KG1 (cell line): ENCODE data around the gene PDE3A.
"Not testable (repeated sequence)": the region's sequence is repeated elsewhere in the genome, so short reads cannot be mapped to it uniquely, and the experiment has no call there.

Experiments
- DNase-seq: peaks from one replicate; lab custom pipeline; 2025; lab: John Stamatoyannopoulos, UW

The PDE3A gene

GRCh38 chr12:20604408-20605067 lies 236.2 kb downstream of the PDE3A start:
- DNase-seq = no peak

- DNase-seq = not testable (repeated sequence)
These were observed 246.7 kb downstream of the PDE3A start for GRCh38 chr12:20615020-20615419.

- DNase-seq = no peak
These were observed 247.8 kb downstream of the PDE3A start for GRCh38 chr12:20616093-20616492.

- DNase-seq = no peak
These were observed 251.9 kb downstream of the PDE3A start for GRCh38 chr12:20620261-20620660.

- no peak for DNase-seq
These were observed 256.4 kb downstream of the PDE3A start for GRCh38 chr12:20624718-20625117.

- no peak for DNase-seq
These were observed 257.2 kb downstream of the PDE3A start for GRCh38 chr12:20625531-20625930.

GRCh38 chr12:20627001-20627588 lies 258.8 kb downstream of the PDE3A start:
- DNase-seq = no peak

GRCh38 chr12:20628226-20628787 lies 260.0 kb downstream of the PDE3A start:
- DNase-seq = no peak

GRCh38 chr12:20628999-20629398 lies 260.7 kb downstream of the PDE3A start:
- no peak for DNase-seq

GRCh38 chr12:20629414-20630156 lies 261.2 kb downstream of the PDE3A start:
- DNase-seq = no peak

GRCh38 chr12:20631711-20632110 lies 263.4 kb downstream of the PDE3A start:
- DNase-seq = no peak

GRCh38 chr12:20641106-20641505 lies 272.8 kb downstream of the PDE3A start:
- DNase-seq = no peak

GRCh38 chr12:20643822-20644221 lies 275.5 kb downstream of the PDE3A start:
- DNase-seq = no peak

- DNase-seq = peak; percentile 0
These were observed 278.0 kb downstream of the PDE3A start for GRCh38 chr12:20646239-20646827.

GRCh38 chr12:20653871-20654270 lies 285.5 kb downstream of the PDE3A start:
- DNase-seq = no peak

- no peak for DNase-seq
These were observed 288.3 kb downstream of the PDE3A start for GRCh38 chr12:20656600-20656999.

- no peak for DNase-seq
These were observed 289.2 kb downstream of the PDE3A start for GRCh38 chr12:20657496-20657895.

GRCh38 chr12:20681334-20681733 lies 313.0 kb downstream of the PDE3A start:
- no peak for DNase-seq

GRCh38 chr12:20695232-20695631 lies 326.9 kb downstream of the PDE3A start, which contains the start of gene SLCO1C1:
SLCO1C1 (plus strand) TSS chr12:20695332; CDS start chr12:20699577, 4,245 bp downstream.
- DNase-seq = no peak

- no peak for DNase-seq
These were observed 328.0 kb downstream of the PDE3A start for GRCh38 chr12:20696181-20696905.

- no peak for DNase-seq
These were observed 332.8 kb downstream of the PDE3A start for GRCh38 chr12:20701106-20701505.

- no peak for DNase-seq
These were observed 336.5 kb downstream of the PDE3A start for GRCh38 chr12:20704860-20705259.
